IPS-NIHi11 (cell line): ENCODE results near the gene COX8C.
"Not testable (repeated sequence)": the region's sequence is repeated elsewhere in the genome, so short reads cannot be mapped to it uniquely, and the experiment has no call there.

ENCODE experiments used
- DNase-seq: peaks from one replicate; pipeline ENCODE4 v3.0.0; 2012; ENCODE audit warnings: mixed read lengths, low spot score

The COX8C gene

DNA sequence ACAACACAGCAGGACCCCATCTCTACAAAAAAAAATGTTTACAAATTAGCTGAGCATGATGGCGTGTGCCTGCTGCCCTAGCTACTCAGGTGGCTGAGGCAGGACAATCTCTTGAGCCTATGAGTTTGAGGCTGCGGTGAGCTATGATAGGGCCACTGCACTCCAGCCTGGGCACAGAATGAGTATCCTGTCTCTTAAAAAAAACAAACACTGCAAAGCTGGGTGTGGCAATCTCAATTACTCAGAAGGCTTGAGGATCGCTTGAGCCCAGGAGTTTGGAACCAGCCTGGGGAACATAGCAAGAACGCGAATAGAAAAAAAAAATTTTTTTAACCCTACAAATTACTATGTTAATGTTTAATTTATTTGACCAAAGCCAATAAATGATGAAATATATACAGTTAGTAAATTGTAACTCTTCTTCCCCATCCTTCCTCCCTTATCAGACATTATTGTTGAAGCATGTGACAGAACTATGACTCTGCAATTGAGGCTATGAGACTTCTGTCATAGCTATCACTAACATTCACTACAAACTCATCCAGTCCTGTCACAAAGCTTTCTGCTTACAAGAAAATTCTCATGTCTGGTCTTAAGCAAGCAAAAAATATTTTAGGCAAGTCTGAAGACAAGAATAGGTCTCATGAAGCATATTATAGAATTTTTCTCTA, 23.9 kb upstream of the COX8C start:
- DNase-seq = no peak

DNA sequence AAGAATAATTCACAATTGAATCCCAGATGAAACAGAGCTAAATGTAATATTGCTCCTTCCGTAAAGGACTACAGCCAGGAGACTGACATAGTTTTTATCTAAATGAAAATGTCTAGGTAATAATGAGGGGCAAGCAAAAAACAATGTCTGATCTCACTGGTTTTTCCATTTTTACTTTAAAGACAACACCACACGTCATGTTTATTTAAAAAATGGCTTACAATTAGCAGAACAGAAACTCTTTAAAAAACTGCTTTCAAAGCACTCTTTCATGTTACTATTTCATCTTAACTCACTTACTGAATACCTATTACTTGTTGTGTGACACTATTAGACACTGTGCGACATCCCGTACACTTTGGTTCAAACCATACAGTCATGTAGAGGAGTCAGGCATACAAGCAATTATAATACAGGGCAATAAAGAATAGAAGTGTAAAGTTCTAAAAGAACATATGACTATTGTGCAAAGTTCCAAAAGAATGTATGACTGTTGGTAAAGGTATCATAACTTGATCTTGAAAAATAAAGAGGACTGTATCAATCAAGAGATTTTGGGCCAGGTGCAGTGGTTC, 23.3 kb upstream of the COX8C start:
- no peak for DNase-seq

DNA sequence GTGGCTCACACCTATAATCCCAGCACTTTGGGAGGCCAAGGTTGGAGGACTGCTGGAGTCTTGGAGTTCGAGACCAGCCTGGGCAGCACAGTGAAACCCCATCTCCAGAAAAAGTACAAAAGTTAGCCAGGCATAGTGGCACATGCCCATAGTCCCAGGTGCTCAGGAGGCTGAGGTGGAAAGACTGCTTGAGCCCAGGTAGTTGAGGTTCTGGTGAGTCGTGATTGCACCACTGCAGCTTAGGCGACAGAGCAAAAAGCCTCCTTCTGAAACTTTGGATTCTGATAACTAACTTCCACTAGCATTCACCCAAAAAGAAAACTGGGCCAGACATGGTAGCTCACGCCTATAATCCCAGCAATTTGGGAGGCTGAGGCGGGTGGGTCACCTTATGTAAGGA, 20.8 kb upstream of the COX8C start:
- no peak for DNase-seq

DNA sequence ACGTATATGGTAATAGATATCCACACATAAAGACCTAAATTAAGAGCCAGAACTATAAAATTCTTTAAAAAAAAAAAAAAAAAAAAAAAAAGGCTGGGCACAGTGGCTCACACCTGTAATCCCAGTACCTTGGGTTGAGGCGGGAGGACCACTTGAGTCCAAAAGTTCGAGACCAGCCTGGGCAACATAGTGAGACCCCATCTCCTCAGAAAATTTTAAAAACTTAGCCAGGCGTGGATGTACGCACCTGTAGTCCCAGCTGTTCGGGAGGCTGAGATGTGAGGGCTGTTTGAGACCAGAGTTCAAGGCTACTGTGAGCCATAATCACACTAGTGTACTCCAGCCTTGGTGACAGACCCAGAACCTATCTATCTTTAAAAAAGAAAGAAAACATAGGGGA, 18.4 kb upstream of the COX8C start:
- no peak for DNase-seq

DNA sequence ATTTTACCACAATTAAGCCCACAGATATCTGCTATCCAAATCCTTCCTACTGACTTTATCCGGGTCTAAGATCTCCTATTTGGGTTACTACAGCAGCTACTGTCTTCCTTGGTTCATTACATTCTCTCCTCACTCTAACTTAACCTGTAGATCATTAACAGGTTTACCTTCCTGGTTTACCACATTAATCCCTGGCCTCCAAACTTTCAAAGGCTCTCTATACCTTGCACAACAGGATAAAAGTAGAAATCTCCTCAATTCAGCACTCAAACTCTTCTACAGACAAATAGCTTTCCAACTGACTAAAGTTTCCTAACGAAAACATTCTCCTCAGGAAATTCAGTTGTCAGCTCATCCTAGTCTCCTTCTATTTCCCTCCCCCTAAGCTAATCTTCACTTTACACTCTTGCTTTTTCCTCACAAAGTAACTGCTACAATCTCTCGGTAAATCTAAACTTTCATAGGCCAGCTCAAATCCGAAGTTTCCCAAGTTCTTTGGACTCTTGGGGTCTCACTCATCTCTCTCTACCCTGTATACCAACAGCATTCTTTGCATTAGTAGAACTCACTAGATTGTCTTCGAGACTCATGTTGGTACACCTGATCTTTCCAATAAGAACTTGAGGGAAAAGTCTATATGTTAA, 16.9 kb upstream of the COX8C start:
- DNase-seq = no peak

DNA sequence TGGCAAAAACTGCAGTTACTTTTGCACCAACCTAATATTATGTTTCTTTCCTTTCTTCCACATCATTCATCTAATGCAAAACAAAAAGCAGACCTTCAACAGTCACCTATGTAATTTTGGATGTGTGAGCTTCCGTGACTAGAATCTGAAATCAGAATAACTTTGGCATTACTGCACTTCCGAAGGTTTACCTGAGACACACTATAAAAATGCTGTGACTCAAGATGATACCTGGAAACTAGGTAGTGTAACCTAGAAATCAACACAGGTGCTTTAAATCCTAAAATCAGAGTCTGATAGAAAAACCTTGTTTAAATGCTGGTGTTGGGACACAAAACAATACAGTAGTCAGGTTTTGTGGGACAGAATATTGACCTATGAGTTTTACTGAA, 16.4 kb upstream of the COX8C start:
- no peak for DNase-seq

DNA sequence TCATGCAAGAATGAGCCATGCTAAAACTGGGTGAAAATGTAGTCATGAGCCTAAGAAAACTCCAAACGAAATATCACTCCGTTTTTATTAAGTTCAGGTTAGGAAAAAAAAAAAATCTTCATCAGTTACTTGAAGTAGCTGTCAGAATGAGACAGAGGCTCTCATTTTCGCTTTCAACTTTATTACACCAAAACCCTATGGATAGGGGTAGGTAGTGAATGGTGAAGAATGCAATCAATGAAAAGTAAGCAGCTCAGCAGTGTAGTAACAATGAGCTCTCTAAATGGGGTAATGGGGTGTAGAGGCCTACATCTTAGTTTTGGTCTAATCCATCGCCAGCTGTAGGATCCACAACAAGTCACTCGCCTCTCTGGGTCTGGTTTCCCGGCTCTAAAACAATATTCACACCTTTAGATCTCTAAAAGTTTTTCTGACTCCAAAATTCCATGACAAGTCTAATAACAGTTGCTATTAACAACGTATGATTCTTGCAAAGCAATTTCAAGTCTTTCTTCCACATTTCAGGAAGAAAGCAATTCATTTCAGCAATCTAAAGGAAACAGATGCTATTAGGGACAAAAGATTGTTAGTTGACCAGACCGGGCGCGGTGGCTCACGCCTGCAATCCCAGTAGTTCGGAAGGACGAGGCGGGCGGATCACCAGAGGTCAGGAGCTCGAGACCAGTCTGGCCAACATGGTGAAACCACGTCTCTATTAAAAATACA, 15.8 kb upstream of the COX8C start:
- no peak for DNase-seq

DNA sequence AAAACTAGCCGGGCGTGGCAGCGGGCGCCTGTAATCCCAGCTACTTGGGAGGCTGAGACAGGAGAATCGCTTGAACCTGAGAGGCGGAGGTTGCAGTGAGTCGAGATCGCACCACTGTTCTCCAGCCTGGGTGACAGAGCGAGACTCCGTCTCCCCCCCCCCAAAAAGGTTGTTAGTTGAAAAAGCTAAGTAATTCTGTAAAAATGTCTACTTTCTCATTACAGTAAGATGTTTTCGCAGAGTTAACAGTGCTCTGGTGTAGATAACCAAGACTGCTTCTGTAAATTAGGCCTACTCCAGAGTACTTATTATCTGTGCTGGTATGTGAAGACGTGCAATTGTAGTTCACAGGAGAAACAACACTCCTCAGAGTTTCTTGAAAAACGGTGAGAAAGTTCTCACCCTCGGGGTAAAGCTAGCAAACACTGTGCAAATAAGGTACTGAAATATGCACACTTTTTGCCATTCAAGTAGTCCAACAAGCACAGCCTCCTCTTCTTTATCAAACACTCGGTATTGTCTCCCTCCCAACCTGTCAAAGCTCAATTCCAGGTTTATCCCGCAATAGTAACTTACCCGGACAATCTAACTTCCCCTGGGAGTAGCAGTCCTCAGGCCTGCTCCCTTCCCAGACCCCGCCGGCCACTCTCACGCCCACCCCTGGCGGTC, 15.1 kb upstream of the COX8C start:
- no peak for DNase-seq

DNA sequence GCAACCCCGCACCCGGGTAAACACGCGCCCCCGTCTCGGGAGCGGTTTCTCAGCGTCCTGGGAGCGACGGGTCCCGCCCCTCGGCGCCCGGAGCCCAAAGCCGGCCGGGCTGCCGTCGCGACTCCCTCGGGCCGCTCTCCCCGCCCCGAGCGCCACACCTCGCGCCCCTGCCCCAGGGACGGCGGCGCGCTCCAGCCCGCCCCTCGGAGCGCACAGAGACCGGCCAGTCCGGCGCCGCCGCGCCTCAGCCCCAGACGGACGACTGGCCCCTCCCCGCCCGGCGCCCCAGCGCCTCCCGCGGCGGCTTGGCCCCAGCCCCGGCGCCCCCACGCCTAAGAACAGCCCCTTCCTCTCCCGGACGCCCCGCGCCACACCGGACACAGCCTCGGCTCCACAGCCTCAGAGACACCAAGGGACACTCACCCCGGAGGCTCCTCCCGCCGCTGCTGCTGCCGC, 14.6 kb upstream of the COX8C start:
- peak; percentile 85 for DNase-seq

DNA sequence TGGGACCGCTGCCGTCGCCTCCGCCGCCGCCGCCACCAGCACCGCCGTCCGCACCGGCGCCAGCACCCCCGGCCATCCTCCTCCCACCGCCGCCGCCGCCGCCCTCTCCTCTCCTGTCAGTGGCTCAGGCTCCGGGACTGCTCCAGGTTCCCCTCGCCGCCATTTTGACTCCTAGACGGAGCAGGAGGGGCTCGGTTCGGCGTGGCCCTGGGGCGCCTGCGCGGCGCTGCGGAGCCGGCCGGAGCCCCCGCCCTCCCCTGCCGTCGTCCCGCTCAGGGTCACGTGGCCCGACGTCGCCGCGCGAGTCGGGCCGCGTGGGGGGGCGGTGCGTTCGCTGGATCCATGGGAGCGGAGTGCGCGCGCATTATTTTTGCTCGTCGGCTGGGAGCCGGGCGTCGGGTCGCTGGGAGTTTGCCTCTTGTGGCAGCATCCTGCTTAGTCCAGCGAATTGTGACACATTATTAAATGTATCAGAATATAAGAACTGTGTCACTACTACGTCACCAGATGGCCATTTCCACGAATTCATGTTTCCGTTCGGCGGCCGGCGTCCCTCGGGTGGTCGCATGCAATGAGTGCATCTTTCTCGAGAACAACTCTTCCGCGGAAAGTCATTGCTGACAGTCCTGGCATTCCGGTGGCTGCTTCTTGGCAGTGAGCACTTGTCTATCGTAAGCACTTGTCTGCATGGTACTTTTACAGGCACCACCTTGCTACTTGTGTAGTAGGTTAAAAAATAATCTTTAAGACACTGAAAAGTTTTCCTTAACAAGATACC, 13.9 kb upstream of the COX8C start, which contains the start of gene BTBD7:
BTBD7 (minus strand) TSS at position 184 of the 778 bp plus-strand sequence. CDS start 36,985 bp downstream, outside the sequence.
- peak; percentile 97 for DNase-seq

DNA sequence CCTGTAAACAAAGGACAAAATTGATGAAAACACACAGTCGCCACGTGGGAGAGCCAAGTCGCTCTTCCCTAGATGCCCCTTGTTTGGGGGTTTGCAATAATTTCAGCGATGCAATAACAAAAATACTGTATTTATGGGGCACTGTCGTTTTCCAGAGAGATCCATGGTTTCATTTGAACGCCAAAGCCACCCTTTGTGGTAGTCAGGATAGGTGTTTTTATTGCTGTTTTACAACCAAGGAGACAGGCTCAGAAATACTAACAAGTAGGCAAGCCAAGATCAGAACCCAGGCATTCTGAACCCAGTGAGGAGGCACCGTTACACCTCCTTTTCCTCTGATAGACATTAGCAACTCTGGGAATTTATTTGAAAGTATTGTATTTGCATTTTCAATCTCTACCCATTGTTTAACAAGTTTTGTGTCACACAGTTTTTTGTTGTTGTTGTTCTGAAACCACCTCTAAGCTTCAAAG, 13.3 kb upstream of the COX8C start:
- DNase-seq = no peak

DNA sequence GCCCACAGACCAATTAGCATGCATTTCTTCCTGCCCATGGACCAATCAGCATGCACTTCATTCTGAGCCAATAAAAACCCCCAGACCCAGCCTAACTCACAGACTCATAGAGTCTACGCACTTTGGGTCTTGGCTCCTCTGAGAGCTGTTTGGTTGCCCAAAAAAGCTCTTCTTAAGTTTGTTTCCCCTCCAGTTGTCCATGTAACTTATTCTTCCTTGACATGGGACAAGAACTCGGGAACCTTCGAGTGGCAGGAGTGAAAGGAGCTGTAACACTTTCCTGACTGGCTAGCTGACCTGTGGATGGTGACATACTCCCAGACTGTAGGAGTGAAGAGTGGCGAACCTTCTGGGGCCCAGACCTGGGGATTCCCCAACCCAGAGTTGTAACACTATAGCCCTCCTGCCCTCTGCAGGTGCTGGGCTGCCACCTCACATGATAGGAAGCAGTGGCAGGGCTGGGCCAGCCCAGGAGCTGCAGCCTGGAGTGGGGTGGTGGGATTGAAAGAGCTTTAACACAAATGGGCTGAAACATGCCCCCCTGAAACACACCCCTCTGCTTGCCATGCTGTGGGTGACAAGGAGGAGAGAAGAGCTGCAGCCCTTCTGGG, 9.7 kb upstream of the COX8C start:
- DNase-seq = no peak

DNA sequence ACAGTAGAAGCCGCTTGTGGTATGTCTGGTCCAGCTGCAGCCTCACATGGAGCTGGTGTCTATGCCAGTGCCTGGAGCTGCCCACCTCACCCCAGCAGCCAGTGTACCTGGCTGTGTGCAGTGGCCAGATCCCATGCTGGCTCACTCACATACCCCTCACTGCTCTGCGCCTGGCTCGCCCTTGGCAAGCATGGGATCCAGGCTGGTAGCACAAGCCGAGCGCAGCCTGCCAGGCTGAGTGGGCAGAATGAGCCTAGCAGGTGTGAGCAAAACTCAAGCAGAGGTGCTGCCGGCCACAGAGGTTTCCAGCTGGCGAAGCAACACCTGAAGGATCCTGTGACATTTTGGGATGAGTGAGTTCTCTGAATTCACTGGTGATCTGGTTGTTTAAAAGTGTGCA, 9.1 kb upstream of the COX8C start:
- no peak for DNase-seq

DNA sequence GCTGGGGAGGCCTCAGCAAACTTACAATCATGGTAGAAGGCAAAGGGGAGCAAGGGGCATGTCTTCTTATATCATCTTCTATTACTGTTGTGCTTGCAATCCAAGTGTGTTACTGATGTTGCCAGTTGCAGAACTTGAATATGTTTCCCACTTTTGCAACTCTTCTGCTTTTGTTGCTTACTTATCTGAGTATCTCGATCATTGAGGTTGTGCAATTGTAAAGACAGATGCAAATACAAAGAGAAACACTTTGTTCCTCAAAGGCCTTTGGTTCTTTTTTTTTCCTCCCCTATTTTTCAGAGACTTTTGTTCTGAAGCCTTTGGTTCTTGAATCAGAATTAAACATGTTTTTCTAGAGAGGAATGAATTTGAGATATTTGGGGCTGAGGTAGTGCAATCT, 3.7 kb upstream of the COX8C start:
- DNase-seq = no peak

DNA sequence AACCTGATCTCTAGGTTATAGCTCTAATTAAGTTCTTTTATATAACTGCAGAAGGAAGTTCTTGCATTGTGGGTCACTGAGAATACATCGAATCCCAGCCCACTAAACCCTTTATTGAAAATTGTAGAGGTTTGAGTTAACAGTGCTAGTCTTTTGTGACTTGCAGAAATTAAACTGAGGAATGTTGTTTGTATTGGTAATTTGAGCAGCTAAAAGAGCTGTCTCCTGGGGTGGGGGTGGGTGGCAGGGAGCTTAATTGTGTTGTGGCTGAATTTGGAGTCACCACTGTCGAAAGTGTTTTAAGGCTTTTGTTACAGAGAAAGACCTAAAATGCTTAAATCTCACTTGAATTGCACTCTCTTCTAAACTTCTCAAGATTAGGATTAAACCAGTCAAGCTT, 3.2 kb upstream of the COX8C start:
- peak; percentile 39 for DNase-seq

DNA sequence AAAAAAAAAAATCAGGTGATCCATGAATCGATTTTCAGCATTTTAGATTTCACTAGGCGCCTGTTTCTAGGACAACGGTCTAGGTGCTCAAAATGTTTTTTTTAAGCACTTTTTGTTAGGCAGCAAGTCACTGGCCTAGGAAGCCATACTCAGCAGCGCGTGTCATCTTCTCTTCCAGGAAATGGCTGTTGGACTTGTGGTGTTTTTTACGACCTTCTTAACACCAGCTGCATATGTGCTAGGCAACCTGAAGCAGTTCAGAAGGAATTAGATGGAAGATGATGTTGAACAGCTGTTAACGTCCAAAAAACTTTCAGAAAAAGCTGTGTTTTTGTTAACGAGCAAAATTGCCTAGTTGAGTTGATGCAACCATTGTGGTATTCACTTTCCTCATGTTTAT, 868 bp downstream of the COX8C start:
- no peak for DNase-seq

DNA sequence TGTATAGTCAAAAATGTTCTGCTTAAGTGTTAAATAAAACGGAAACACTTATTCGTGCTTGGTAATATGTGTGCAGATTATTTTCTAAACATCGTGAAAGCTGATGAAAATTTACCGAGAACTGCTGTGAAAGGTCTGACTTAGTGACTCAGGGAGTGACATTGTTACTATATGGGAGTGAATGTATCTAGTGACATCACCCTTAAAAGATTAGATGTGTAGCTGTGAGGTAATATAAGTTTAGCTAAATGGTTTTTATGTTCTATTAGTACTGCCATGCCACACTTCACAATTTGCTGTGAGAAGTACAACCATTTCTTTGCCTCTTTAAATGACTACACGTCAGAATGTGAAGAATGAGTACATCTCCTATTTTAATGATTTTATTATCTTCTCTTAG, 1.3 kb downstream of the COX8C start:
- no peak for DNase-seq

DNA sequence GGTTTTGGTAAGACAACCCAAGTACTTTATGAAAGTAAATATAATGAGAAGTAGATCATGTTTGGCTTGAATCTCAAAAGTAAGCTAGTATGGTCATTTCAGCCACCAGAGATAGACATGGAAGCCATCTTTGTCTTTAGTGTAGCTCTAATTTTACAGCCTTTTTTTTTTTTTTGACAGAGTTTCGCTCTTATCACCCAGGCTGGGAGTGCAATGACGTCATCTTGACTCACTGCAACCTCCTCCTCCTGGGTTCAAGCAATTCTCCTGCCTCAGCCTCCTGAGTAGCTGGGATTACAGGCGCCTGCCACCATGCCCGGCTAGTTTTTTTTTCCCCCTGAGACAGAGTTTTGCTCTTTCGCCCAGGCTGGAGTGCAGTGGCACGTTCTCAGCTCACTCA, 7.9 kb downstream of the COX8C start:
- not testable (repeated sequence) for DNase-seq

DNA sequence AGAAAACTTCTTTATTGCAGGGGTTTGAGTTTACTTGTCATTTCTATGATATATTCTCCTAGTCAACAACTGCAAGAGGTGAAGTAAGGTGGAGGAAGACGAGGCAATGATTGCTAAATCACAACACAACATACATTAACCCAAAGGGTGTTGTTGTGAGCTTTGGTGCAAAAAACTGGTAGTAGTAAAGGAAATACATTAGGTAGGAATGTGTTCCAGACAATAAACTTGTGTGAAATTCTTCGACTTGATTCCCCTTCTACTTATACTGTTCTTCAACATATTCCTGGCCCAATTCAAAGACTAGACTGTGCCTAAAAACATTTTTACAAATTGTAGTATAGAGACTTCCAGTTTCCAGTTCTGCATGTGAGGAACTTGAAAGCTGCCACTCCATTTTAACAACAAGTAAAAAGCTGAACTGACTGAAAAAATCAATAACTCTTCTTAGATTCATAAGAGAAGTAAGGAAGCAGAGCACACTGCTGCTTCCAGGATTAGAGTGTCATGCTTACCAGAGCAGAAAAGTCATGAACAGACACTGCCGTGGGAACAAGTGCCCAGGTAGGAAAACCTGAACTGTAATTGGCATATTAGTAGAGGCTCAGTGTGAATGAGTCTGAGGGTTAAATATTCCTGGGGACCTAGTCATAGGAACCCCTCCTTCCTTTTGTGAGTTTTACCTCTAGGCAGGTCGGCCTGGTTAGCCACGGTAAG, 22.2 kb downstream of the COX8C start:
- no peak for DNase-seq

DNA sequence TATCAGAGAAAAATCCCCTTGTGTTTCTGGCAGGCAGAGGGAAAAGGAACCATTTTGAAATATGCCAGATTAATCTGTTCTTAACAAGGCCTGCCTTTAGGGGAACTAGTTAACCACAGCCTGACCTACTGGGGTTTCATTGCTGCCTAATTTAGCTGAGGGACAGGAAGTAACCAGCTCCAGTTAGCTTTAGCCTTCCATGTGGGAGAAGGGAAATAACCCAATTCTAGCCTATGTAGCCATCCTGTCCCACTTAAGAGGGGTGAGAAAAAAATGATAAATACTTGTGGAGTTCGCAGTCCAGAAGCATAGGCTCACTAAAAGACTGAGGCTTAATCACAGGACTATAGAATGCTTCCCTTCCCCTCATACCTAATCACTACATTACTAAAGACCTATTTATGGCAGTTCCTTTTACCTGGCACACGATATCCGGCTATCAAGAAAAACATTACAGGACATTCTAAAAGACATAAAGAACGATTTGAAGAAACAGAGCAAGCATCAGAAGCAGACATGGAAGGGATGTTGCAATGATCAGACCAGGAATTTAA, 22.8 kb downstream of the COX8C start:
- DNase-seq = no peak
